H9 (cell line): ENCODE data around the gene BRF1. TPM values are rescaled to one million over a fixed set of nuclear protein-coding genes. Genes with fewer than 3 reads are reported as not detected.

ENCODE experiments used
- DNase-seq: peaks from one replicate; pipeline ENCODE4 v3.0.0-alpha.2; 2017
- H2AFZ ChIP-seq: one replicate; pipeline ENCODE4 v1.6.1; 2013; ENCODE audit warnings: mild to moderate bottlenecking, low read length, control low read depth, moderate library complexity
- H2AK5ac ChIP-seq: 2 replicates; pipeline ENCODE4 v1.6.1; 2013; ENCODE audit warnings: low read length, control low read depth, mixed read lengths; ENCODE audit not compliant: insufficient read length
- H2BK120ac ChIP-seq: one replicate; pipeline ENCODE4 v1.6.1; 2013; ENCODE audit warnings: low read depth, mild to moderate bottlenecking, low read length, control low read depth, inconsistent platforms; ENCODE audit not compliant: poor library complexity, severe bottlenecking
- H2BK12ac ChIP-seq: 2 replicates; pipeline ENCODE4 v1.6.1; 2013; ENCODE audit warnings: low read length, control low read depth, mixed read lengths, low read depth; ENCODE audit not compliant: insufficient read length
- H2BK15ac ChIP-seq: 2 replicates; pipeline ENCODE4 v1.6.1; 2013; ENCODE audit warnings: low read depth, low read length, control low read depth
- H2BK20ac ChIP-seq: one replicate; pipeline ENCODE4 v1.6.1; 2013; ENCODE audit warnings: low read depth, mild to moderate bottlenecking, low read length, control low read depth, inconsistent platforms; ENCODE audit not compliant: poor library complexity, severe bottlenecking
- H2BK5ac ChIP-seq: 2 replicates; pipeline ENCODE4 v1.6.1; 2013; ENCODE audit warnings: low read length, control low read depth, mixed read lengths; ENCODE audit not compliant: insufficient read length
- H3K14ac ChIP-seq: 2 replicates; pipeline ENCODE4 v1.6.1; 2013; ENCODE audit warnings: low read length, control low read depth; ENCODE audit not compliant: insufficient read depth
- H3K18ac ChIP-seq: 2 replicates; pipeline ENCODE4 v1.6.1; 2013; ENCODE audit warnings: low read depth, mild to moderate bottlenecking, mixed read lengths, low read length, control low read depth; ENCODE audit not compliant: insufficient read length
- H3K23ac ChIP-seq: 2 replicates; pipeline ENCODE4 v1.6.1; 2013; ENCODE audit warnings: low read length, control low read depth, mixed read lengths, low read depth; ENCODE audit not compliant: insufficient read length
- H3K23me2 ChIP-seq: 2 replicates; pipeline ENCODE4 v1.6.1; 2013; ENCODE audit warnings: low read depth, mild to moderate bottlenecking, mixed read lengths, low read length, control low read depth; ENCODE audit not compliant: insufficient read length, poor library complexity, severe bottlenecking
- H3K27ac ChIP-seq: 2 replicates; pipeline ENCODE4 v1.5.1; 2013; ENCODE audit warnings: low read length, control low read depth, mixed read lengths, low read depth; ENCODE audit not compliant: insufficient read length
- H3K27me3 ChIP-seq: 2 replicates; pipeline ENCODE4 v1.6.1; 2013; ENCODE audit warnings: low read length, control low read depth, inconsistent platforms; ENCODE audit not compliant: insufficient read depth
- H3K4ac ChIP-seq: 2 replicates; pipeline ENCODE4 v1.6.1; 2013; ENCODE audit warnings: low read depth, mild to moderate bottlenecking, control low read depth, inconsistent platforms, low read length, moderate library complexity
- H3K4me1 ChIP-seq: 2 replicates; pipeline ENCODE4 v1.6.1; 2013; ENCODE audit warnings: low read length, control low read depth, inconsistent platforms; ENCODE audit not compliant: insufficient read depth
- H3K4me2 ChIP-seq: 2 replicates; pipeline ENCODE4 v1.6.1; 2013; ENCODE audit warnings: low read length, control low read depth, mixed read lengths; ENCODE audit not compliant: insufficient read length, insufficient read depth
- H3K56ac ChIP-seq: 2 replicates; pipeline ENCODE4 v1.6.1; 2013; ENCODE audit warnings: low read depth, mild to moderate bottlenecking, mixed read lengths, low read length, control low read depth; ENCODE audit not compliant: insufficient read length
- H3K79me1 ChIP-seq: 2 replicates; pipeline ENCODE4 v1.6.1; 2013; ENCODE audit warnings: low read depth, mild to moderate bottlenecking, moderate library complexity, low read length, control low read depth, inconsistent platforms; ENCODE audit not compliant: insufficient read depth, poor library complexity, severe bottlenecking
- H3K79me2 ChIP-seq: 2 replicates; pipeline ENCODE4 v1.6.1; 2013; ENCODE audit warnings: low read length, control low read depth, inconsistent platforms; ENCODE audit not compliant: insufficient read depth
- H3K9ac ChIP-seq: 2 replicates; pipeline ENCODE4 v1.6.1; 2013; ENCODE audit warnings: low read length, control low read depth, mixed read lengths; ENCODE audit not compliant: insufficient read length; ENCODE audit errors: extremely low read depth
- H3K9me3 ChIP-seq: one replicate; pipeline ENCODE4 v1.6.1; 2013; ENCODE audit warnings: low read depth, low read length, inconsistent platforms; ENCODE audit not compliant: control insufficient read depth
- H3T11ph ChIP-seq: one replicate; pipeline ENCODE4 v1.6.1; 2013; ENCODE audit warnings: mild to moderate bottlenecking, low read length, control low read depth, inconsistent platforms
- H4K20me1 ChIP-seq: one replicate; pipeline ENCODE4 v1.6.1; 2013; ENCODE audit not compliant: control insufficient read depth, insufficient read length, insufficient read depth
- H4K5ac ChIP-seq: 2 replicates; pipeline ENCODE4 v1.6.1; 2013; ENCODE audit warnings: low read depth, mild to moderate bottlenecking, mixed read lengths, low read length, control low read depth; ENCODE audit not compliant: insufficient read length
- H4K8ac ChIP-seq: replicated peaks from 2 replicates; pipeline ENCODE4 v1.6.1; 2013; ENCODE audit warnings: low read length, control low read depth, mixed read lengths, low read depth; ENCODE audit not compliant: insufficient read length
- H4K91ac ChIP-seq: 2 replicates; pipeline ENCODE4 v1.6.1; 2013; ENCODE audit warnings: low read depth, mild to moderate bottlenecking, moderate library complexity, mixed read lengths, low read length, control low read depth; ENCODE audit not compliant: insufficient read length
- H3K27ac Mint-ChIP-seq, 3 experiments: 2 replicates in 2 of 3; 3 replicates in 1 of 3; pipeline ENCODE4 v1.8.0; 2020 to 2021; ENCODE audit warnings: mixed read lengths in 3 of 3, mild to moderate bottlenecking in 1 of 3, moderate library complexity in 1 of 3
- H3K27me3 Mint-ChIP-seq: 2 replicates; pipeline ENCODE4 v1.8.0; 2021; ENCODE audit warnings: low read depth, mild to moderate bottlenecking, moderate library complexity, mixed read lengths
- H3K36me3 Mint-ChIP-seq, 3 experiments: 2 replicates in 2 of 3; 3 replicates in 1 of 3; pipeline ENCODE4 v1.8.0; 2020 to 2021; ENCODE audit warnings: low read depth in 3 of 3, mixed read lengths in 3 of 3; ENCODE audit not compliant: insufficient read depth in 1 of 3
- H3K4me1 Mint-ChIP-seq, 2 experiments: 2 replicates each; pipeline ENCODE4 v1.8.0; 2020; ENCODE audit warnings: mixed read lengths in 2 of 2
- H3K4me3 Mint-ChIP-seq, 2 experiments: 2 replicates in 1 of 2; 3 replicates in 1 of 2; pipeline ENCODE4 v1.8.0; 2020 to 2021; ENCODE audit warnings: mild to moderate bottlenecking in 2 of 2, mixed read lengths in 2 of 2, moderate library complexity in 1 of 2
- H3K9me3 Mint-ChIP-seq, 2 experiments: 2 replicates in 1 of 2; 3 replicates in 1 of 2; pipeline ENCODE4 v1.8.0; 2020; ENCODE audit warnings: mild to moderate bottlenecking in 2 of 2, mixed read lengths in 2 of 2, moderate library complexity in 1 of 2
- WGBS: extraction: QIAGEN DNeasy Blood & Tissue Kit; methylation state at CpG from one replicate; pipeline ENCODE4 v1.1.7; 2013; ENCODE audit warnings: missing lambda C conversion rate, low lambda C conversion rate, mixed read lengths; ENCODE audit not compliant: insufficient read length; ENCODE audit errors: extremely low coverage; 5-methylcytosine and 5-hydroxymethylcytosine counted together
- total RNA-seq: library from RNA; stranded (reverse); gene quantifications from 2 replicates; pipeline ENCODE4 v1.2.1, GENCODE V29; 2021
- TF ChIP-seq, protein P1 (sequence below): fragments of 200-600 bp; sonication (generic); conservative IDR thresholded peaks from 3 replicates; pipeline ENCODE4 v1.8.0; 2021; ENCODE audit warnings: antibody characterized with exemption, mild to moderate bottlenecking

BRF1 gene
- total RNA-seq, 1 experiment from 2014 or later = 28.3 TPM

DNA sequence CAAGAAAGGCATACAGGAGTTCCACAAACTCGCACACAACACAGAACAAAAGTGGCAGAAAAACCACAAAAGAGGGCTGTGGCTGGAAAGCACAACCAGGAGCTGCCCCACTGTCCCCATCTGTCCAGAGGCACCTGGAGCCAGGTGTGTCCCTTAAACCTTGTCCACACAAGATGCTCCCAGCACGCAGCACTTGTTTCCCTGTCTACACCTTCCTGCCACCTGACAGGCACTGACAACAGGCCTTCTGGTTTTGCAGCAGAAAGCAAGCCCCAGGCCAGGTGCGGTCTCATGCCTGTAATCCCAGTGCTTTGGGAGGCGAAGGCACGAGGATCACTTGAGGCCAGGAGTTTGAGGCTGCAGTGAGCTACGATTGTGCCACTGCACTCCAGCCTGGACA, 48.9 kb downstream of the BRF1 start:
- peaks cover 3 to 6% of the 10 kb centered on the region in 2 experiments; a peak in 3 of 4 replicates for H3K4me1 Mint-ChIP-seq
- WGBS = no CpG with 5 or more reads among the region's 6 CpGs

More for the DNA sequence above, 48.9 kb downstream of the BRF1 start:
- peaks cover 6% of the 10 kb centered on the region for H3K27me3 Mint-ChIP-seq
- Histone ChIP-seq H3K79me2 (no peaks in the 10 kb centered on the region), H3K4me1 (no peaks in the 10 kb centered on the region), H3K79me1 (no peaks in the 10 kb centered on the region), H2BK15ac (no peak overlapping the region), H3K18ac (no peak overlapping the region), H2BK12ac (no peak overlapping the region), H3K4me2 (no peak overlapping the region), H2AK5ac (no peak overlapping the region), H3K14ac (no peak overlapping the region), H3K23ac (no peak overlapping the region), H3K23me2 (peaks cover 5% of the 10 kb centered on the region), H4K8ac (no peak overlapping the region), H4K5ac (no peak overlapping the region), H3K56ac (no peak overlapping the region), H3K9me3 (no peaks in the 10 kb centered on the region), H2BK120ac (no peak overlapping the region), H3K27me3 (no peaks in the 10 kb centered on the region), H3K9ac (no peak overlapping the region), H2BK5ac (no peak overlapping the region), H3K27ac (no peak overlapping the region), H3T11ph (no peak overlapping the region), H2AFZ (no peak overlapping the region), H4K91ac (no peak overlapping the region), H2BK20ac (no peak overlapping the region), H3K4ac (no peak overlapping the region), H4K20me1 (no peaks in the 10 kb centered on the region)
- no peaks in the 10 kb centered on the region for H3K9me3 Mint-ChIP-seq
- no peak for DNase-seq
- TF ChIP-seq, protein P1, sequence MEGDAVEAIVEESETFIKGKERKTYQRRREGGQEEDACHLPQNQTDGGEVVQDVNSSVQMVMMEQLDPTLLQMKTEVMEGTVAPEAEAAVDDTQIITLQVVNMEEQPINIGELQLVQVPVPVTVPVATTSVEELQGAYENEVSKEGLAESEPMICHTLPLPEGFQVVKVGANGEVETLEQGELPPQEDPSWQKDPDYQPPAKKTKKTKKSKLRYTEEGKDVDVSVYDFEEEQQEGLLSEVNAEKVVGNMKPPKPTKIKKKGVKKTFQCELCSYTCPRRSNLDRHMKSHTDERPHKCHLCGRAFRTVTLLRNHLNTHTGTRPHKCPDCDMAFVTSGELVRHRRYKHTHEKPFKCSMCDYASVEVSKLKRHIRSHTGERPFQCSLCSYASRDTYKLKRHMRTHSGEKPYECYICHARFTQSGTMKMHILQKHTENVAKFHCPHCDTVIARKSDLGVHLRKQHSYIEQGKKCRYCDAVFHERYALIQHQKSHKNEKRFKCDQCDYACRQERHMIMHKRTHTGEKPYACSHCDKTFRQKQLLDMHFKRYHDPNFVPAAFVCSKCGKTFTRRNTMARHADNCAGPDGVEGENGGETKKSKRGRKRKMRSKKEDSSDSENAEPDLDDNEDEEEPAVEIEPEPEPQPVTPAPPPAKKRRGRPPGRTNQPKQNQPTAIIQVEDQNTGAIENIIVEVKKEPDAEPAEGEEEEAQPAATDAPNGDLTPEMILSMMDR = no peak
- H3K4me3 Mint-ChIP-seq = no peak overlapping the region
- H3K36me3 Mint-ChIP-seq = peaks cover 4 to 27% (median 16%) of the 10 kb centered on the region in 3 experiments; a peak in 6 of 7 replicates
- no peak overlapping the region for H3K27ac Mint-ChIP-seq
